GM18858 (cell line): Measurements from ENCODE around the gene NUDT13.

Experiments
- ATAC-seq: cut with Tn5 transposase; IDR thresholded peaks from one replicate; pipeline ENCODE4 v1.9.1; 2021; ENCODE audit not compliant: unreplicated experiment

Gene NUDT13

DNA sequence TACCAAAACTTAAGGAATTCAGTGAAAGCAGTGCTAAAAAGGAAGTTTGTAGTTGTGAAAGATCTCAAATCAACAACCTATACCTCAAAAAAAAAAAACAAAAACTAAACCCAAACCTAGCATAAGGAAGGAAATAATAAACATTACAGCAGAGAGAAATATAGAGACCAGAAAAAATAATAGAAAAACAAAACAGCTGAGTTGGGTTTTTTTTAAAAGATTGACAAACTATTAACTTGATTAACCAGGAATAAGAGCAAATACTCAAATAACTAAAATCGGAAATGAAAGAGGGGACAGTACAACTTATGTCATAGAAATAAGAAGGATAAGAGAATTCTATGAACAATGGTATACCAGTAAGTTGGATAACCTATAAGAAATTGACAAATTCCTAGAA lies 50.8 kb downstream of the NUDT13 start:
- ATAC-seq = no peak

GRCh38 chr10:73161662-73162061 lies 51.4 kb downstream of the NUDT13 start:
- no peak for ATAC-seq

GRCh38 chr10:73163096-73163495 lies 52.8 kb downstream of the NUDT13 start:
- no peak for ATAC-seq

DNA sequence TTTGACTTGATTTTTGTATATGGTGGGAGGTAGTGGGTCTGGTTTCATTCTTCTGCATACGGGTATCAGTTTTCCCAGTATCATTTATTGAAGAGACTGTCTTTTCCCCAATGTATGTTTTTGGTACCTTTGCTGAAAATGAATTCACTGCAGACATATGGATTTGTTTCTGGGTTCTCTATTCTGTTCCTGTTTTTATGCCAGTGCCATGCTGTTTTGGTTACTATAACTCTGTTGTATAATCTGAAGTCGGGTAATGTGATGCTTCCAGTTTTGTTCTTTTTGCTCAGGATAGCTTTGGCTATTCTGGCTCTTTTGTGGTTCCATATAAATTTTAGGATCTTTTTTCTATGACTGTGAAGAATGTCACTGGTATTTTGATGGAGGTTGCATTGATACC lies 56.7 kb downstream of the NUDT13 start:
- ATAC-seq = no peak

GRCh38 chr10:73167458-73167782 lies 57.2 kb downstream of the NUDT13 start:
- no peak for ATAC-seq

GRCh38 chr10:73167783-73168464 lies 57.7 kb downstream of the NUDT13 start, which contains the start of the genes ECD and FAM149B1:
TSS of gene ECD (minus strand) at chr10:73168008. CDS start at chr10:73163937, 4,071 bp downstream.
TSS of gene FAM149B1 (plus strand) at chr10:73168119. CDS start at chr10:73168340, 221 bp downstream.
- ATAC-seq = peak; percentile 79

GRCh38 chr10:73168465-73168803 lies 58.2 kb downstream of the NUDT13 start:
- ATAC-seq = no peak

- ATAC-seq = no peak
Observed at GRCh38 chr10:73169320-73169719, 59.1 kb downstream of the NUDT13 start.

DNA sequence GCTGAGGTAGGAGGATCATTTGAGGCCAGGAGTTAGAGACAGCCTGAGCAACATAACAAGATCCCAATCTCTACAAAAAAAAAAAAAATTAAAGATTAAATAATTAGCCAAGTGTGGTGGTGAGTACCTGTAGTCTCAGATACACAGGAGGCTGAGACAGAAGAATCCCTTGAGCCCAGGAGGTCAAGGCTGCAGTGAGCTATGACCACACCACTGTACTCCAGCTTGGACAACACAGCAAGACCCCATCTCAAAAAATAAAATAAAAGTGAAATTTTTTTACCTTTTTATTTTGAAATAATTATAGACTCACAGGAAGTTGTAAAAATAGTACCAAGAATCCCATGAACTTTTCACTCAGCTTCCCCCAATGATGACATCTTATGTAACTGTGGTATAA lies 62.6 kb downstream of the NUDT13 start:
- no peak for ATAC-seq

DNA sequence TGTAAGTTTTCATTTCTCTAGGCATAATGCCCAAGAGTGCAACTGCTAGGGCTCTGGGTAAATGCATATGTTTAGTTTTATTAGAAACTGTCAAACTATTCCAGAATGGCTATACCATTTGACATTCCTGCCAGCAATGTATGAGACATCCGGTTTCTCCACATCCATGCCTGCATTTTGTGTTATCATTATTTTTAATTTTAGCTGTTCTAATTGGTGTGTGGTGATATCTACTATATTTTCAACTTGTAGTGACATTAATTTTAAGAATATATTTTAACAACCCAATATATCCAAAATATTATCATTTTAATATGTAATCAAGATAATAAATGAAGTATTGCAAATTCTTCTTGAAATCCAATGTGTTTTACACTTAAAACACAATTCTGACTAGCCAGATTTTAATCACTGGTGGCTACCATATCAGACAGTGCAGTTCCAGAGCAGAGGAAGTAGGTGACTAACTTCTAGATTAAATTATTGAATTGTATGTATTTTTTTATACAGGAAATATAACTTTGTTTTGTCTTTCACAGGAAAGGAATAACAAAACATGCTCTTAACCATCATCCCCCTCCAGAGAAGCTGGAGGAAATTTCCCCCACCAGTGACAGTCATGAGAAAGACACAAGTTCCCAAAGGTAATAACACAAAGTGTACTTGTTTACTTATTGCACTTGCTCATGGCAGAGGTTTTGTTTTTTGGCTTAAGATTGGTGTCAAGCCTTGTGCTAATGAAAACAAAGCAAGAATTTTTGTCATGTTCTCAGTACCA lies 64.1 kb downstream of the NUDT13 start:
- ATAC-seq = no peak
